ENCODE measurements around the gene EEF1AKMT4. TPM values are rescaled to one million over a fixed set of nuclear protein-coding genes. Genes with fewer than 3 reads are reported as not detected.
A peak's percentile ranks its signal among the peaks of the same experiment; 100 is the strongest.

EEF1AKMT4 gene
- total and polyA plus RNA-seq, 4 donors: 0.41 to 3.0 (median 1.6) TPM

GRCh38 chr3:184277366-184277765 lies 27.9 kb downstream of the EEF1AKMT4 start:
- Histone ChIP-seq H3K4me3 (ENCODE audit: low read length in 2 of 2) (no peak overlapping the region), H3K27ac (ENCODE audit: low read depth in 1 of 2, low read length in 2 of 2) (no peak overlapping the region), H3K4me1 (ENCODE audit: control insufficient read depth in 1 of 2, insufficient read depth in 2 of 2, low read length in 2 of 2) (no peaks in the 10 kb centered on the region), H3K27me3 (ENCODE audit: control insufficient read depth in 1 of 2, insufficient read depth in 2 of 2, low read length in 1 of 2) (no peaks in the 10 kb centered on the region), H3K9me3 (ENCODE audit: control insufficient read depth, low read length) (no peaks in the 10 kb centered on the region), H3K36me3 (ENCODE audit: control insufficient read depth in 1 of 2, insufficient read depth in 2 of 2, low read length in 1 of 2) (no peaks in the 10 kb centered on the region)
- no peak for DNase-seq
- 93 to 97% methylated on average over 6 of the region's 6 CpGs for WGBS, 2 donors
- intact Hi-C loops (cut with DNase I): no loop called here
- peak; percentile 17 for ATAC-seq (ENCODE audit: low FRiP score)

DNA sequence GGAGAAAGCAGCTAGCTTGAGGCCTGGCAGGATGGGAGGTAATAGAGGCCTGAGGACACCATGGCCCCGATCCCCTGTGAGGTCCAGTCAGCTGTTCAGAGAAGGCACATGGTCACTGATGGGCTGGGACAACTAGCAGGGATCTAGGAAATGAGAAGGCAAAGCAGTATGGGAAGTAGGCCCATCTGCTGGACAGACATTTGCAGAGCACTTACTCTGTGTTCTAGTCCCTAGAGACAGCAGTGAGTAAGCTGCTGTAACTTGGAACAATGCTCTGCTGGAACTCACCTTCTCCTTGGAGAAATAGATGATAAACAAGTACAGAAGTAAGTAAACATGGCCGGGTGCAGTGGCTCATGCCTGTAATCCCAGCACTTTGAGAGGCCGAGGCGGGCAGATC lies 33.5 kb downstream of the EEF1AKMT4 start:
- H3K27ac ChIP-seq (ENCODE audit: low read depth in 1 of 2, low read length in 2 of 2): no peak overlapping the region
- H3K36me3 ChIP-seq (ENCODE audit: control insufficient read depth in 1 of 2, insufficient read depth in 2 of 2, low read length in 1 of 2): no peaks in the 10 kb centered on the region
- H3K27me3 ChIP-seq (ENCODE audit: control insufficient read depth in 1 of 2, insufficient read depth in 2 of 2, low read length in 1 of 2): no peaks in the 10 kb centered on the region
- WGBS, 2 donors: 92 to 94% methylated on average over 4 of the region's 4 CpGs
- H3K9me3 ChIP-seq (ENCODE audit: control insufficient read depth, low read length): no peaks in the 10 kb centered on the region
- no peak overlapping the region for H3K4me3 ChIP-seq (ENCODE audit: low read length in 2 of 2)
- intact Hi-C loops (cut with DNase I): no loop called here
- no peak for ATAC-seq (ENCODE audit: low FRiP score)
- DNase-seq: no peak
- H3K4me1 ChIP-seq (ENCODE audit: control insufficient read depth in 1 of 2, insufficient read depth in 2 of 2, low read length in 2 of 2): no peaks in the 10 kb centered on the region

DNA sequence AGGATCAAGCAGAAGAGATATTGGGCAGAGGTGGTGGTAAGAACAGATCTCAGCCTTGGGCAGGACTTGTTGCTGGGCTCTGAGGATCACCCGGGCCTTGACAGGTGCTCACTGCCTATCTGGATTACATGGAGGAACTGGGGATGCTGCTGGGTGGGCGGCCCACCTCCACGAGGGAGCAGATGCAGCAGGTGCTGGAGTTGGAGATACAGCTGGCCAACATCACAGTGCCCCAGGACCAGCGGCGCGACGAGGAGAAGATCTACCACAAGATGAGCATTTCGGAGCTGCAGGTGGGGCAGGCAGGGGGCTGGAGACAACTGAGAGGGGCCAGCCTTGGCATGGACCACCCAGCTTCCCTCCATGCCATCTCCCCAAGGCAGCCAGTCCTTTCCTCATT lies 34.2 kb downstream of the EEF1AKMT4 start:
- H3K36me3 ChIP-seq (ENCODE audit: control insufficient read depth in 1 of 2, insufficient read depth in 2 of 2, low read length in 1 of 2): no peaks in the 10 kb centered on the region
- intact Hi-C loops (cut with DNase I): no loop called here
- no peak overlapping the region for H3K4me3 ChIP-seq (ENCODE audit: low read length in 2 of 2)
- no peak overlapping the region for H3K27ac ChIP-seq (ENCODE audit: low read depth in 1 of 2, low read length in 2 of 2)
- no peaks in the 10 kb centered on the region for H3K9me3 ChIP-seq (ENCODE audit: control insufficient read depth, low read length)
- WGBS, 2 donors: 93 to 96% methylated on average over 8 of the region's 8 CpGs
- DNase-seq (peak in 1 of 2 donors; percentile 34), ATAC-seq (ENCODE audit: low FRiP score) (no peak)
- H3K4me1 ChIP-seq (ENCODE audit: control insufficient read depth in 1 of 2, insufficient read depth in 2 of 2, low read length in 2 of 2): no peaks in the 10 kb centered on the region
- H3K27me3 ChIP-seq (ENCODE audit: control insufficient read depth in 1 of 2, insufficient read depth in 2 of 2, low read length in 1 of 2): no peaks in the 10 kb centered on the region

GRCh38 chr3:184284696-184285095 lies 35.2 kb downstream of the EEF1AKMT4 start:
- 19% methylated on average over 4 of the region's 4 CpGs for WGBS, 2 donors
- Histone ChIP-seq H3K27ac (ENCODE audit: low read depth in 1 of 2, low read length in 2 of 2) (no peak overlapping the region), H3K36me3 (ENCODE audit: control insufficient read depth in 1 of 2, insufficient read depth in 2 of 2, low read length in 1 of 2) (no peaks in the 10 kb centered on the region), H3K27me3 (ENCODE audit: control insufficient read depth in 1 of 2, insufficient read depth in 2 of 2, low read length in 1 of 2) (no peaks in the 10 kb centered on the region), H3K4me3 (ENCODE audit: low read length in 2 of 2) (no peak overlapping the region), H3K4me1 (ENCODE audit: control insufficient read depth in 1 of 2, insufficient read depth in 2 of 2, low read length in 2 of 2) (no peaks in the 10 kb centered on the region), H3K9me3 (ENCODE audit: control insufficient read depth, low read length) (no peaks in the 10 kb centered on the region)
- ATAC-seq (ENCODE audit: low FRiP score): peak; percentile 50
- intact Hi-C loops (cut with DNase I): no loop called here
- DNase-seq: peak in 1 of 2 donors; percentile 61

DNA sequence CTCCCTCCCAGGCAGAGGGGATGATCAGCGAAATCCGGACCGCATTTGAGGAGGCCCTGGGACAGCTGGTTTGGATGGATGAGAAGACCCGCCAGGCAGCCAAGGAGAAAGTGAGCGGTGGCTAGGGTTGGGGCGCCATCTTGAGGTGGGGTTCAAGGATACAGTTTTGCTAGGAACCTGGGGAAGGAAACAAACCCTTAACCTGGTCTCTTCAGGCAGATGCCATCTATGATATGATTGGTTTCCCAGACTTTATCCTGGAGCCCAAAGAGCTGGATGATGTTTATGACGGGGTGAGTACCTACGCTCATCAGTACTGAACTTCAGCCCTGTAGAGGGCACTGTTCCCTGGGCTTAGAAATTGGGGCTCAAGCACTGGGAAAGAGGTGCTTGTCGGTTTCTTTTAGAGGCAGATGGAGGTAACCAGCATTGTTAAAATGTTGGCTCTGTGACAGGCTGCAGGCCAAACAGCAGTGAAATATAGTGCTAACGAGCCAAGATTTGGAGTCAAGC lies 40.0 kb downstream of the EEF1AKMT4 start:
- Histone ChIP-seq H3K36me3 (ENCODE audit: control insufficient read depth in 1 of 2, insufficient read depth in 2 of 2, low read length in 1 of 2) (no peaks in the 10 kb centered on the region), H3K4me3 (ENCODE audit: low read length in 2 of 2) (no peak overlapping the region), H3K4me1 (ENCODE audit: control insufficient read depth in 1 of 2, insufficient read depth in 2 of 2, low read length in 2 of 2) (no peaks in the 10 kb centered on the region), H3K27ac (ENCODE audit: low read depth in 1 of 2, low read length in 2 of 2) (no peak overlapping the region), H3K9me3 (ENCODE audit: control insufficient read depth, low read length) (no peaks in the 10 kb centered on the region), H3K27me3 (ENCODE audit: control insufficient read depth in 1 of 2, insufficient read depth in 2 of 2, low read length in 1 of 2) (no peaks in the 10 kb centered on the region)
- intact Hi-C loops (cut with DNase I): no loop called here
- DNase-seq (peak; percentile 54 to 75), ATAC-seq (ENCODE audit: low FRiP score) (no peak)
- 9 to 14% methylated on average over 10 of the region's 10 CpGs for WGBS, 2 donors

DNA sequence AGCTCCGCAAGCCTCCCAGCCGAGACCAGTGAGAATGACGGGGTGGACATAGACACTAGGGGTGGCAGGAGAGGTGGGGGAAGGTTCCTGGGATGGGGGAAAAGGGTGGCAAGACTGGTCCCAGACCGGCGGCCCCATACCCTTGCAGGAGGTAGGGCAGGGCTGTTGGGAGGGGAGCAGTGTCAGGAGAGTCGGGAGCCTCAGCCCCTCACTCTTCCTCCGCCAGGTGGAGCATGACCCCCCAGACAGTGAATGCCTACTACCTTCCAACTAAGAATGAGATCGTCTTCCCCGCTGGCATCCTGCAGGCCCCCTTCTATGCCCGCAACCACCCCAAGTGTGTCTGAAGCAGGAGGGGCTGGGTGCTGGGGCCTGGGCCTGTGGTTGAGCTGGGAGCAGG lies 40.9 kb downstream of the EEF1AKMT4 start:
- ATAC-seq (ENCODE audit: low FRiP score) (no peak), DNase-seq (no peak)
- no peaks in the 10 kb centered on the region for H3K36me3 ChIP-seq (ENCODE audit: control insufficient read depth in 1 of 2, insufficient read depth in 2 of 2, low read length in 1 of 2)
- no peaks in the 10 kb centered on the region for H3K27me3 ChIP-seq (ENCODE audit: control insufficient read depth in 1 of 2, insufficient read depth in 2 of 2, low read length in 1 of 2)
- WGBS, 2 donors: 84 to 87% methylated on average over 9 to 10 of the region's 10 CpGs
- H3K27ac ChIP-seq (ENCODE audit: low read depth in 1 of 2, low read length in 2 of 2): no peak overlapping the region
- no peak overlapping the region for H3K4me3 ChIP-seq (ENCODE audit: low read length in 2 of 2)
- no peaks in the 10 kb centered on the region for H3K9me3 ChIP-seq (ENCODE audit: control insufficient read depth, low read length)
- intact Hi-C loops (cut with DNase I): no loop called here
- H3K4me1 ChIP-seq (ENCODE audit: control insufficient read depth in 1 of 2, insufficient read depth in 2 of 2, low read length in 2 of 2): no peaks in the 10 kb centered on the region

DNA sequence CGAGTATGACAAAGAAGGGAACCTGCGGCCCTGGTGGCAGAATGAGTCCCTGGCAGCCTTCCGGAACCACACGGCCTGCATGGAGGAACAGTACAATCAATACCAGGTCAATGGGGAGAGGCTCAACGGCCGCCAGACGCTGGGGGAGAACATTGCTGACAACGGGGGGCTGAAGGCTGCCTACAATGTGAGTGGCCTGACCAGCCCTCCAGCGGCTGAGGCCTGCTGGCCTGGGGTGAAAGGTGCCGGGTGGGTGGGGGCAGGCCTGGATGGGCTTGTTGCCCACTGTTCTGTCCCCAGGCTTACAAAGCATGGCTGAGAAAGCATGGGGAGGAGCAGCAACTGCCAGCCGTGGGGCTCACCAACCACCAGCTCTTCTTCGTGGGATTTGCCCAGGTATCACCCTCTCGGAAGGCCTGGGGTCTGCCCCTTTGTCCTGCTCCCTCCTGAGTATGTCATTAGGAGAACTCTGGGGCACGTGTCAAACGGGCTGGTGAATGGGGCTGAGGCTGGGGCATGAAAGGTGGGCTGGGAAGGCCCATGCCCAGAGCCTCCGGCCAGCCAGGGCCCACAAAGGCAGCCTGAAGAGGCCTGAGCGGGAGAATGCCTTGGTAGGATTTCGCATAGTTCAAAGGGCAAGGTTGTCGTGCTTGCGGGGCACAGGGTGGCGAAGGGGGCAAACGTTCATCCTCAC lies 41.7 kb downstream of the EEF1AKMT4 start:
- Histone ChIP-seq H3K27ac (ENCODE audit: low read depth in 1 of 2, low read length in 2 of 2) (no peak overlapping the region), H3K27me3 (ENCODE audit: control insufficient read depth in 1 of 2, insufficient read depth in 2 of 2, low read length in 1 of 2) (no peaks in the 10 kb centered on the region), H3K36me3 (ENCODE audit: control insufficient read depth in 1 of 2, insufficient read depth in 2 of 2, low read length in 1 of 2) (no peaks in the 10 kb centered on the region), H3K4me1 (ENCODE audit: control insufficient read depth in 1 of 2, insufficient read depth in 2 of 2, low read length in 2 of 2) (no peaks in the 10 kb centered on the region), H3K9me3 (ENCODE audit: control insufficient read depth, low read length) (no peaks in the 10 kb centered on the region), H3K4me3 (ENCODE audit: low read length in 2 of 2) (no peak overlapping the region)
- ATAC-seq (ENCODE audit: low FRiP score) (no peak), DNase-seq (no peak)
- WGBS, 2 donors: 87 to 88% methylated on average over 22 of the region's 22 CpGs
- intact Hi-C loops (cut with DNase I): no loop called here

DNA sequence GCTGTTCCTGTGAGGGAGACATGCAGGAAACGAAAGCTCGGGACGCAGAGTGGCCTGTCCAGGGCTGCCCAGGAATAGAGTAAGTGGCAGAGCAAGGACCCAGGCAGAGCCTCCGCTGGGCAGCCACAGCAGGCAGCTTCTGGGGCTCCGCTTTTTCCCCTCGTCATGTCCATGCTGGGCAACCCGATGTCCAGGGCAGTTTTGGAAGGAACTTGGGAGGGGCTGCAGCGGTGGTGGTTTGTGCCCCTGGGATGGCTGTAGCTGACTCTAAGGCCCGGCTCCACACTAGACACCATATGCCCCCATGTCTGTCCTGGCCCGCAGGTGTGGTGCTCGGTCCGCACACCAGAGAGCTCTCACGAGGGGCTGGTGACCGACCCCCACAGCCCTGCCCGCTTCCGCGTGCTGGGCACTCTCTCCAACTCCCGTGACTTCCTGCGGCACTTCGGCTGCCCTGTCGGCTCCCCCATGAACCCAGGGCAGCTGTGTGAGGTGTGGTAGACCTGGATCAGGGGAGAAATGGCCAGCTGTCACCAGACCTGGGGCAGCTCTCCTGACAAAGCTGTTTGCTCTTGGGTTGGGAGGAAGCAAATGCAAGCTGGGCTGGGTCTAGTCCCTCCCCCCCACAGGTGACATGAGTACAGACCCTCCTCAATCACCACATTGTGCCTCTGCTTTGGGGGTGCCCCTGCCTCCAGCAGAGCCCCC lies 42.4 kb downstream of the EEF1AKMT4 start:
- no peaks in the 10 kb centered on the region for H3K36me3 ChIP-seq (ENCODE audit: control insufficient read depth in 1 of 2, insufficient read depth in 2 of 2, low read length in 1 of 2)
- ATAC-seq (ENCODE audit: low FRiP score): no peak
- H3K9me3 ChIP-seq (ENCODE audit: control insufficient read depth, low read length): no peaks in the 10 kb centered on the region
- intact Hi-C loops (cut with DNase I): no loop called here
- 92 to 93% methylated on average over 21 of the region's 21 CpGs for WGBS, 2 donors
- no peaks in the 10 kb centered on the region for H3K27me3 ChIP-seq (ENCODE audit: control insufficient read depth in 1 of 2, insufficient read depth in 2 of 2, low read length in 1 of 2)
- H3K4me1 ChIP-seq (ENCODE audit: control insufficient read depth in 1 of 2, insufficient read depth in 2 of 2, low read length in 2 of 2): no peaks in the 10 kb centered on the region
- no peak overlapping the region for H3K27ac ChIP-seq (ENCODE audit: low read depth in 1 of 2, low read length in 2 of 2)
- DNase-seq: no peak
- no peak overlapping the region for H3K4me3 ChIP-seq (ENCODE audit: low read length in 2 of 2)

GRCh38 chr3:184295771-184296170 lies 46.3 kb downstream of the EEF1AKMT4 start:
- Histone ChIP-seq H3K27me3 (ENCODE audit: control insufficient read depth in 1 of 2, insufficient read depth in 2 of 2, low read length in 1 of 2) (no peaks in the 10 kb centered on the region), H3K9me3 (ENCODE audit: control insufficient read depth, low read length) (no peaks in the 10 kb centered on the region), H3K4me3 (ENCODE audit: low read length in 2 of 2) (no peak overlapping the region), H3K36me3 (ENCODE audit: control insufficient read depth in 1 of 2, insufficient read depth in 2 of 2, low read length in 1 of 2) (no peaks in the 10 kb centered on the region), H3K27ac (ENCODE audit: low read depth in 1 of 2, low read length in 2 of 2) (no peak overlapping the region), H3K4me1 (ENCODE audit: control insufficient read depth in 1 of 2, insufficient read depth in 2 of 2, low read length in 2 of 2) (peaks cover 0 to 1% of the 10 kb centered on the region in 2 donors)
- no peak for ATAC-seq (ENCODE audit: low FRiP score)
- intact Hi-C loops (cut with DNase I): loop anchor here (5.0 kb wide), 3 partner anchors 33 to 108 kb away; partner anchors contain the start of genes ABCF3 (in 1 of the 2), ALG3 (in 1 of the 2), CAMK2N2 (in 1 of the 2) and EEF1AKMT4 (in 1 of the 2)
- WGBS, 2 donors: 59 to 61% methylated on average over 3 of the region's 3 CpGs
- DNase-seq: peak in 1 of 2 donors; percentile 5

Data from aorta (tissue), 5 donors.